ENCODE results near the gene ZNF585A.
"Not testable (repeated sequence)": the region's sequence is repeated elsewhere in the genome, so short reads cannot be mapped to it uniquely, and the experiment has no call there.

Gene ZNF585A

DNA sequence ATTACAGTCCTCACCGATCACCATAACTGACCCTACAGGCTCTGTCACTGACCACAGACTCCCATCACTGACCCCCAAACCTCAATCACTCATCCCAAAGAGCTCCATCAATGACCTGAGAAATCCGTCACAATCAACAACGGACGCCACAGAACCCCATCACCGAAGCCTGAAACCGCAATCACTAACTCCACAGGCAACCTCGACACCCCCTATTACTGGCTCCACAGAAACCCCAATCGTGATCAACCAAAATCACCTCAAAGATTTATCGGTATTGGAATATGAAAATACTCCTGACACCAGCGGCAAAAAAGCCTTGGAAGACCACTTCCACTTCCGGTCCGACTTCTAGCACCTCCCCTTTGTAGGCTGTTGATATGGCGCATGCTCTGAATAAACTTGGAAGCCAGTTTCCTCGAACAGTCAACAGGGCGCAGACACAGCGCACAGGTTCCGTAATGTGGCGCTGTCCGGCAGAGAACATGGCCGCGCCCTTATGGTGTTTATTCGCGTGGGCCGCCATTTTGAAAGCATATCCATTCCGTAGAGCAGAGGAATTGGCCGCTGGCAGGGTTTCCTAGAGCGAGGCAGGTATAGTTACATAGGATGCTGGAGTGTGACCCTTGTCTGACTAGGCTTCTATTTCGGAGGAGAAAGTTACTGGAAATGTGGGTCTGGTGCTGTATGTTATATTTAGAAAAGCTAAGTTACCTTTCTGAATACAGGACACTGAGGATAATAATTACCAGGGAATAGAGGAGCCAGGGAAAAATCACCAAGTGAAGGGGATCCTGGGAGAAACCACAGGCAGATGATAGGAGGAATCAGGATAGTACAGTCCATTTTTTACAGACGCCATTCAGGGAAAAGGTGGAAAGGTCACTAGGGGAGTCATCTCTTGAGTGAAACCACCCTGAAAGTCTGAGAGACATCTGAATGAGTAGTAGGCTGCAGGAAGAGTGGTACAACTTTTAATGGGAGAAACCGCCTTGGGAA lies at the start of gene ZNF585A:
ZNF585A (minus strand) TSS at position 328 of the 999 bp plus-strand sequence. CDS start 2,785 bp downstream, outside the sequence.
- peak; percentile 4 for DNase-seq

DNA sequence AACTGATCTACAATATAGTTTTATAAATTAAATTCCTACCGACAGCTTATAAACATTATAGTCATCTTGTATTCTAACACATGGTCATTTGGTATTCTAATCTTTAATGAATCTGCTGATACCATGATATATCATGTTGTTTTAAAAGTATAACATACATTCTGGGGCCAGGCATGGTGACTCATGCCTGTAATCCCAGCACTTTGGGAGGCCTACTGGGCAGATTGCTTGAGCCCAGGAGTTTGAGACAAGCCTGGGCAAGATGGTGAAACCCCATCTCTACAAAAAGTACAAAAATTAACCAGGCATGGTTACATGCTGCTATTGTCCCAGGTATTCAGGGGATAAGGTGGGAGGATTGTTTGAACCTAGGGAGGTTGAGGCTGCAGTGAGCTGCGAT lies 48.6 kb upstream of the ZNF585A start:
- DNase-seq = no peak

DNA sequence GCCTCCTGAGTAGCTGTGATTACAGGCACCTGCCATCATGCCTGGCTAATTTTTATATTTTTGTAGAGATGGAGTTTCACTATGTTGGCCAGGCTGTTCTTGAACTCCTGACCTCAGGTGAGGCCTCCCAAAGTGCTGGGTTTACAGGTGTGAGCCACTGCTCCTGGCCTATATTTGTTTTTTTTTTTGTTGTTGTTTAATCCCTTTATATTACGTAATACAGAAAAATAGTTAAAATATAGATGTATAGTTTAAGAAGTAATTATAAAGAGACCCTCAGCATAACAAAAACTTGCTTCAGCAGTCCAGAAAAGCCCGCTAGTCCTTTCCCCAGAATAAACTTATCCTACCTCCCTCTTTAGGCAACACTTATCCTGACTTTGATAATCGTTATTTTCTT lies 47.9 kb upstream of the ZNF585A start:
- DNase-seq = no peak

DNA sequence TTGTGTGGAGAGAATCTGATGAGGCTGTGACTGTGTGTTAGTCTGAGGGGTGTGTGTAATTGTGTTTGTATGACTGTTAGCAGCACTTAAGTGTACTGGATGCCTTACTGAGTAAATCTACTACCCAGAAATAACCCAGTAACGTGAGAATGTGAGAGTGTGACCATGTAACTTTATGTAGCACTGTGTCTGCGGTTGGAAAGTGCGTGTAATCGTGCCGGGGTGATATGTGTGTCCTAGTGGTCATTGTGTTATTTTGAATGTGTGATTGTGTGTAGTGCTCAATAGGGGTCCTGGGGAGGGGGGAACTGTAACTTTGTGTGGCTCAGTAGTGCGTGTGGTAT lies 46.1 kb upstream of the ZNF585A start:
- no peak for DNase-seq

DNA sequence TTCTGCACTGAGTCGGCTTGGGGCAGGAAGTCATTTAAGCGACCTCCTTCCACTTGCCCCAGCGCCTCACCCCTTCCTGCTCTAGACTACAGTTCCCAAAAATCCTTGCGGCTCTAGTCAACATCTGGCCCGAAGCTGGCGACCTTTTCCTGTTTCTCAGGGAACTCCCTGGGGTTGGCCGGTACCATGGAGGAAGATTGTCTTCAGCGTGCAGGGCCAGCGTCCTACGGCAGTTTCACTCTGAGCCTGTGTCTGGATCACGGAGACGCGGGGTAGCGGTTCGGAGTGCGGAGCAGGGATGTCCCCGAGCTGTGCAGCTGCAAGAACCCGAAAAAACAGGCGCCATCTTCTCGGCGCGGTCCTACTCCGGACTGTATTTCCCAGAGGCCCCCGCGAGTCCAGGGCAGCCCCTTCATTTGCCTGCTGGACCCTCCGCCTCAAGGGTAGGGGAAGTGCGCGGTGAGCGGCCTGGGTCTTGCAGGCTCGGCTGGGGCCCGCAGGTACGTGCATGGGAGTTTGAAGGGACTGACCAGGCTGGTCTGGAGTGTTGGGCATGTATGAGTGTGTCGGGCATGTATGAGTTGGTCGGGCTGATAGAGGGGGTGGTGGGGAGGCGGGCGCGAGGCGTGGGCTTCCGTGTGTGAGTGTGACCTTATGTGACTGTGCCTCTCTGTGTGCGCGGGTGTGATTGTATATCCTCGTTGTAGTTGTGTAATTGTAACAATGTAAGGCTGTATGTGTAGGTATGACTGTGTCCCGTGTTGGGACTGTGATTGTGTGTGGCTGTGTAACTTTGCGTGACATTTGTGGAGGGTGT lies 45.5 kb upstream of the ZNF585A start, which contains the start of gene ZNF383:
ZNF383 (plus strand) TSS at position 440 of the 817 bp plus-strand sequence. CDS start 12,240 bp downstream, outside the sequence.
- peak; percentile 79 for DNase-seq

DNA sequence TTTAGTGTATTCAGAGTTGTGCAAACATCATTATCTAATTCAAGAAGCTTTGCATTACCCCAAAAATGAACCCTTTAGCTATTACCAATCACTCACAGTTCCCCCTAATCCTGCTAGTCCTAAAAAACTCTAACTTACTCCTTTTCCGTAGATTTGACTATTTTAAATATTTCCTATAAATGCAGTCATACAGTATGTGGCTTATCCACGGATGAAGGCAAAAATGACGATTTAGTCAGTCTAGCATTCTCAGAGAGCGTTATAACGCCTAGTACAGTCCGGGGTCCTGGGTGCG lies 44.9 kb upstream of the ZNF585A start:
- DNase-seq = no peak

DNA sequence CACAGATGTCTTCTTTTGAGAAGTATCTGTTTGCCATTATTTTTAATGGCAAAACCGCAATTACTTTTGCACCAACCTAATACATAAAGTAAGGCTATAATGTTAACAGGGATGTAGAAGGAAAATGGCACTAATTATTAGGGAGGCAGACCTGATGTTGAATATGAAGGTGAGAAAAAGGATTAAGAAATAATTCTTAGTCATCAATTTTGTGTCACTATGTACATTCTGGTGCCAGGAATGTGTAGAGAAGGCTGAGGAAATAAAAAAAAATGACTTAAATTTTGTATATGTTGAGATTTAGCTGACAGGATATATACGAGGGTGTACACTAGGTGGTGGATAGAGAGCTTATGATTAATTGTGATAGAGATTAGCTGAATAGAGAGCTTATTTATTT lies 25.3 kb upstream of the ZNF585A start:
- DNase-seq = no peak

DNA sequence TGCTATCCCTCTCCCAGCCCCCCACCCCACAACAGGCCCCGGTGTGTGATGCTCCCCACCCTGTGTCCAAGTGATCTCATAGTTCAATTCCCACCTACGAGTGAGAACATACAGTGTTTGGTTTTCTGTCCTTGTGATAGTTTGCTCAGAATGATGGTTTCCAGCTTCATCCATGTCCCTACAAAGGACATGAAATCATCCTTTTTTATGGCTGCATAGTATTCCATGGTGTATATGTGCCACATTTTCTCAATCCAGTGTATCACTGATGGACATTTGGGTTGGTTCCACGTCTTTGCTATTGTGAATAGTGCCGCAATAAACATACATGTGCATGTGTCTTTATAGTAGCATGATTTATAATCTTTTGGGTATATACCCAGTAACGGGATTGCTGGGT lies 24.6 kb upstream of the ZNF585A start:
- DNase-seq = not testable (repeated sequence)

DNA sequence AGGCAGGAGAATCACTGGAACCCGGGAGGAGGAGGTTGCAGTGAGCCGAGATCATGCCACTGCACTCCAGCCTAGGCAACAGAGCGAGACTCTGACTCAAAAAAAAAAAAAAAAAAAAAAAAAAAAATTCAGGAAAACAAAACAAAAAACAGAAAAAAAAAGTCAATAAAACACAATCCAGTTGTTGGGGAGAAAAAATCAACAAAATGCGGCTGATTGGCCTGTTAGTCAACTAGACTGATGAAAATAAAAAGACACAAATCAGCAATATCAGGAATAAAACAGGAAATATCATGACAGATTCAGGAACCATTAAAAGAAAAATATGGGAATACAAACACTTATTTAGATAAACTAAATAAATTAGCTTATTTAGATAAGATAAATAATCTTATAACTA lies 22.8 kb upstream of the ZNF585A start:
- DNase-seq = not testable (repeated sequence)

DNA sequence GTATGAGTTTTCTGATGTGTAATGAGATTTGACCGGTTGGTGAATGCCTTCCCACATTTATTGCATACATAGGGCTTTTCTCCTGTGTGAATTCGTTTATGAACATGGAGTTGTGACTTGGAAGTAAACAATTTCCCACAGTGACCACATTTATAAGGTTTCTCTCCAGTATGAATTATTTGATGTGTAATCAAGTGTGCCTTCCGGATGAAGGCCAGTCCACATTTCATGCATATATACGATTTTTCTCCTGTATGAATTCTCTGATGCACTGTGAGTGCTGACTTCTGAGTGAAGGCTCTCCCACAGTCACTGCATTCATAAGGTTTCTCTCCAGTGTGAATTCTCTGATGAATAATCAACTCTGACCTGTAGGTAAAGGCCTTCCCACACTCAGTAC lies 13.6 kb upstream of the ZNF585A start:
- not testable (repeated sequence) for DNase-seq

DNA sequence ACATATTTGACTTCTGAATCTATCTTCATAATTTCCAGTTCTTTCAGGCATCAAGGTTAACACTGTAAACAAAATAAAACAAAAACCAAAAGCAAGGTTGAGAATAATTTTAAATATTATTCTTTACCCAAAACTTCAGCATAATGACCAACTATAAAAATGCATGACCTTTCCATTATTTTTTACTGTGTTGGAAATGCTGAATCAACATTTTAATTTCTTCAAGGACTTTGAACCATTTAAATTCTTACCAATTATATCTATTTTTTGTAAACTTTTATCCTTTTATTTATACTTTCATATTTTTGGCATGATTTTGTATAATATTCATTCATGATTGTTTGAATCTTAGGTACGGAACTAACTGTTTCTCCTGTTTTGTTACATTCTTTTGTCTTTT lies 6.9 kb downstream of the ZNF585A start:
- DNase-seq = no peak

DNA sequence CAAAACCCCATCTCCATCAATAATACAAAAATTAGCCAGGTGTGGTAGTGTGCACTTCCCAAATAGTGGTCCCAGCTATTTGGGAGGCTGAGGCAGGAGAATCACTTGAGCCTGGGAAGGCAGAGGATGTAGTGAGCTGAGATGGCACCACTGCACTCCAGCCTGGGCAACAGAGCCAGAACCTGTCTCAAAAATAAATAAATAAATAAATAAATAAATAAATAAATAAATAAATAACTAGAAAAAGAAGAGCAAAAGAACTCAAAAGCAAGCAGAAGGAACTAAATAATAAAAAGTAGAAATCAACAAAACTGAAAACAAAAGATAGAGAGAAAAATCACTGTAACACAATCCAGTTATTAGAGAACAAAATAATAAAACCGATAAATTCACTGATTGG lies 12.3 kb downstream of the ZNF585A start:
- no peak for DNase-seq

DNA sequence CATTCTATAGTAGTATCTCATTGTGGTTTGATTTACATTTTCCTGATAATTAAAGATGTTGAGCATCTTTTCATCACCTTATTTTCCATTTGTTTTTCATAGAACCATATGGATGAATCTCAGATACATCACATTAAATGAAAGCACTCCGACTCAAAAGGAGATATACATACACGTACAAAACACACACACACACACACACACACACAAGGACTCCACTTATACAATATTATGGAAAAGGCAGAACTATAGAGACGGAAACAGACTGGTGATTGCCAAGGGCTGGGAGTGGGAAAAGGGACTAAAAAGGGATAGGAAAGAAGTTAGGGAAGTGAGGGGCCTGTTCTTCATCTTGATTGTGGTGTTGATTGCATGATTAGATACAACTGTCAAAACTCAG lies 24.3 kb downstream of the ZNF585A start:
- no peak for DNase-seq

DNA sequence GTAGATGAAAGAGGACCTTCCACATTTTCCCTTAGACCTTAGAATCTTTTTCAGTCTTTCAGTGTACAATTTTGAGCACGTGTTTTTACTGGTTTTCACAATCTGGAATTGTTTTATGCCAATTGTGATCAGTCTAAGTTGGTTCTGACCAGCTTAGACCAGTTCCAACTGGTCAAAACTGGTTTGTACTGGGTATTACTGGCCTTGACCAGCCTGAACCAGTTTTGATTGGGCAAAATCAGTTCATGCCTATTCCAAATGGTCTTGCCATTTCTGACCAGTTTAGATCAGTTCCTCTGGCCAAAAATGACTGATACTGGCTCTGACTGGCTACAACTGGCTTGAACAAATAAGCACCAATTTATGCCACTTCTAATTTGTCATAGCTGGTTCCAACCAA lies 36.4 kb downstream of the ZNF585A start:
- DNase-seq = no peak

DNA sequence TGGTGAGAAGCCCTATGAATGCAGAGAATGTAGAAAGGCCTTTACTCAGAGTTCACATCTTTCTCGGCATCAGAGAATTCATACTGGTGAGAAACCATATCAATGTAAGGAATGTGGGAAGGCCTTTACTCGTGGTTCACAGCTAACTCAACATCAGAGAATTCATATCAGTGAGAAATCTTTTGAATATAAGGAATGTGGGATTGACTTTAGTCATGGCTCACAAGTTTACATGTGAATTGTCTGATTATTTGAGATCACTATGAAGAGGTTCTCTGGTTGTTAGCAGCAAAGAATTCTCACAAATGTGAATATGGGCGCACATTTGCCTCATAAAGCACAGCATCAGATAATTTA lies 43.7 kb downstream of the ZNF585A start:
- DNase-seq = no peak

DNA sequence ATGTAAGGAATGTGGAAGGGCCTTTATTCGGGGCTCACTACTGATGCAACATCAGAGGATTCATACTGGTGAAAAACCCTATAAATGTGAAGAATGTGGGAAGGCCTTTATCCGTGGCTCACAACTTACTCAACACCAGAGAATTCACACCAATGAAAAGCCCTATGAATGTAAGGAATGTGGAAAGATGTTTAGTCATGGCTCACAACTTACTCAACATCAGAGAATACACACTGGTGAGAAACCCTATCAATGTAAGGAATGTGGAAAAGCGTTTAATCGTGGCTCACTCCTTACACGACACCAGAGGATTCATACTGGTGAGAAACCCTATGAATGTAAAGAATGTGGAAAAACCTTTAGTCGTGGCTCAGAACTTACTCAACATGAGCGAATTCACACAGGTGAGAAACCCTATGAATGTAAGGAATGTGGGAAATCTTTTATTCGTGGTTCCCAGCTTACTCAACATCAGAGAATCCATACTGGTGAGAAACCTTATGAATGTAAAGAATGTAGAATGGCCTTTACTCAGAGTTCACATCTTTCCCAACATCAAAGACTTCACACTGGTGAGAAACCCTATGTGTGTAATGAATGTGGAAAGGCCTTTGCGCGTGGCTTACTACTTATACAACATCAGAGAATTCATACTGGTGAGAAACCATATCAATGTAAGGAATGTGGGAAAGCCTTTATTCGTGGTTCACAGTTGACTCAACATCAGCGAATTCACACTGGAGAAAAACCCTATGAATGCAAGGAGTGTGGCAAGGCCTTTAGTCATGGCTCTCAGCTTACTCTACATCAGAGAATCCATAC lies 44.3 kb downstream of the ZNF585A start:
- no peak for DNase-seq

DNA sequence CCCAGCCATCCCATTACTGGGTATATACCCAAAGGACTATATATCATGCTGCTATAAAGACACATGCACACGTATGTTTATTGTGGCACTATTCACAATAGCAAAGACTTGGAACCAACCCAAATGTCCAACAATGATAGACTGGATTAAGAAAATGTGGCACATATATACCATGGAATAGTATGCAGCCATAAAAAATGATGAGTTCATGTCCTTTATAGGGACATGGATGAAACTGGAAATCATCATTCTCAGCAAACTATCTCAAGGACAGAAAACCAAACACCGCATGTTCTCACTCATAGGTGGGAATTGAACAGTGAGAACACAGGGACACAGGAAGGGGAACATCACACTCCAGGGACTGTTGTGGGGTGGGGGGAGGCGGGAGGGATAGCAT lies 50.4 kb downstream of the ZNF585A start:
- DNase-seq = not testable (repeated sequence)

DNA sequence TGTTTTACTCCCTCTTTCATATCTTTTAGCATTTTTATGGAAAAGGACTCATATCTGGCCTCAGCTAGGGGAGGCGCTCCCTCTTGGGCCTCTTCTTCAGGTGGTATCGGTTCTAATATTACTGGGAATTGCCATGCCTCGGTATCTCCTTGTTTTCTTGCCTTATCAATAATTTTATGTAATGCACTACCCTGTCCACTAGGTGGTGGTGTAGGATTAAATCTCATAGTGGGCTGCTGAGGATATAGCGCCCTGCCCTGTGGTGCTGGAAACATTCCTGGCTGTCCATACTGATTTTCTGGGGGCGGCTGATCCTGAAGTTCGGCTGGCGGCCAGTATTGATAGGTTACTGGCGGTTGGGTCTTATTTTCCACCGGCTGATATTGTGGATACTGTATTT lies 58.5 kb downstream of the ZNF585A start:
- DNase-seq = no peak

DNA sequence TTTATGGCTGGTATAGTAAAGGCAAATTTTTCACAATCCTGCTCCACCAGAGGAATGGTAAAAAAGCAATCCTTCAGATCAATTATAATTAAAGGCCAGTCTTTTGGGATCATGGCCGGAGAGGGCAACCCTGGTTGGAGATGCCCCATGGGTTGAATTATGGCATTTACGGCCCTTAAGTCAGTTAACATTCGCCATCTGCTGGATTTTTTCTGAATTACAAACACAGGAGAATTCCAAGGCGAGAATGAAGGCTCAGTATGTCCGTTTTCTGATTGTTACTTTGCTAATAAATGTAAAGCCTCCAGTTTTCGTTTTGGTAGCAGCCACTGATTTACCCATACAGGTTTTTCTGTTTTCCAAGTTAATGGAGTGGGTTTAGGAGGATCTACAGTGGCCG lies 60.7 kb downstream of the ZNF585A start:
- not testable (repeated sequence) for DNase-seq

DNA sequence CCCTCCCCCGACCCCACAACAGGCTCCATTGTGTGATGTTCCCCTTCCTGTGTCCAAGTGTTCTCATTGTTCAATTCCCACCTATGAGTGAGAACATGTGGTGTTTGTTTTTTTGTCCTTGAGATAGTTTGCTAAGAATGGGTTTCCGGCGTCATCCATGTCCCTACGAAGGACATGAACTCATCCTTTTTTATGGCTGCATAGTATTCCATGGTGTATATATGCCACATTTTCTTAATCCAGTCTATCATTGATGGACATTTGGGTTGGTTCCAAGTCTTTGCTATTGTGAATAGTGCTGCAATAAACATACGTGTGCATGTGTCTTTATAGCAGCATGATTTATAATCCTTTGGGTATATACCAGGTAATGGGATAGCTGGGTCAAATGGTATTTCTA lies 68.4 kb downstream of the ZNF585A start:
- DNase-seq = not testable (repeated sequence)

DNA sequence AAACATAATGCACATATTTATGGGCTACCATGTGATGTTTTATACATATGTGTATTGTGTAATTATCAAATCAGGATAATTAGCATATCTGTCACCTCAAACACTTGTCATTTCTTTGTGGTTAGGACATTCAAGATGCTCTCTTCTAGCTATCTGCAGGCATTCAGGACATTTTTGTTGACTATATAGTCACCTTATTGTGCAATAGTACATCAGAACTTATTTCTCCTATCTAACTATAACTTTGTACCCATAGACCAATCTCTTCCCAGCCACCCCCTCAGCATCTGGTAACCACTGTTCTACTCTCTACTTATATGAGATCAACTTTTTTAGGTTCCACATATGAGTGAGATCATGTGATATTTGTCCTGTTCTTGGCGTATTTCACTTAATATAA lies 73.9 kb downstream of the ZNF585A start:
- DNase-seq = no peak

DNA sequence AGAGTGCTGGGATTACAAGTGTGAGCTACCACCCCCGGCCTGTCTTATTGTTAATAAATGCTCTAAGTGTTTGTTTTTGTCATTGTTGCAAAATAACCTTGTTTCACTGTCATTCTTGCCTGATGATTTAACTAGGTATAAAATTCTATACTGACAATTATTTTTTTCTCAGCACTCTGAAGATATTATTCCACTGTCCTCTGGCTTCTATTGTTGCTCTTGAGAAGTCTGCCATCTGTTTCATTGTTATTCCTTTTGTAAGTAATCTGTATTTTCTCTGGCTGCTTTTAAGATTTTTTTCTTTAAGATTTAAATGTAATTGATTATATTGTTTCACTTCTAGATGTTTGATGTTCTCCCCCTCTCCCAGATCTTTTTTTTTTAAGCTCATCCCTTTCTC lies 76.6 kb downstream of the ZNF585A start:
- no peak for DNase-seq

Data from NK-92 treated with Interleukin-12 subunit alpha and Interleukin-12 subunit beta, amount 100 ng/mL, for 24 hours (cell line).